Gastroesophageal sphincter (tissue), 4 donors: ENCODE data around the gene QKI. TPM values are rescaled to one million over a fixed set of nuclear protein-coding genes. Genes with fewer than 3 reads are reported as not detected.

Source experiments
- ATAC-seq: fragments of 150-250 bp; one replicate; pipeline ENCODE4 v1.9.1; 2016; ENCODE audit warnings: mild to moderate bottlenecking, moderate library complexity
- H3K27ac ChIP-seq, 4 donors: fragments of 200-600 bp; sonication (generic) in 3 of 4; 1 replicate in 3 of 4; 2 replicates in 1 of 4; pipeline ENCODE4 v1.5.1; 2016 to 2019
- H3K27me3 ChIP-seq: fragments of 200-600 bp; sonication (generic); one replicate; pipeline ENCODE4 v1.5.1; 2019
- H3K36me3 ChIP-seq, 2 donors: fragments of 200-600 bp; sonication (generic); one replicate each; pipeline ENCODE4 v1.5.1; 2019; ENCODE audit warnings: control low read depth in 1 of 2
- H3K4me1 ChIP-seq, 3 donors: fragments of 200-600 bp; sonication (generic); 1 replicate in 2 of 3; 2 replicates in 1 of 3; pipeline ENCODE4 v1.5.1; 2016 to 2019; ENCODE audit warnings: control low read depth in 2 of 3
- H3K4me3 ChIP-seq, 2 donors: fragments of 200-600 bp; sonication (generic); one replicate each; pipeline ENCODE4 v1.5.1; 2019; ENCODE audit warnings: mild to moderate bottlenecking in 1 of 2, moderate library complexity in 1 of 2
- H3K9me3 ChIP-seq, 3 donors: fragments of 200-600 bp; sonication (generic); one replicate each; pipeline ENCODE4 v1.5.1; 2017 to 2019; ENCODE audit warnings: control low read depth in 2 of 3
- CTCF ChIP-seq, 4 experiments: fragments of 200-600 bp in 2 of 4; fragments of 450-650 bp in 2 of 4; sonication (generic) in 1 of 4; IDR thresholded peaks; one replicate each; pipeline ENCODE4 v1.5.1; 2017 to 2019; ENCODE audit warnings: antibody characterized with exemption in 4 of 4, mild to moderate bottlenecking in 2 of 4, moderate library complexity in 2 of 4
- EP300 ChIP-seq: sonication (generic); formaldehyde crosslinking; IDR thresholded peaks from one replicate; pipeline ENCODE4 v1.6.1; 2017; ENCODE audit warnings: antibody characterized with exemption, mild to moderate bottlenecking
- POLR2A ChIP-seq, 2 donors: fragments of 450-650 bp; IDR thresholded peaks; one replicate each; pipeline ENCODE4 v1.6.1; 2017; ENCODE audit warnings: antibody characterized with exemption in 2 of 2, mild to moderate bottlenecking in 2 of 2, moderate library complexity in 1 of 2
- POLR2AphosphoS5 ChIP-seq: sonication (generic); formaldehyde crosslinking; IDR thresholded peaks from one replicate; pipeline ENCODE4 v1.6.1; 2017; ENCODE audit warnings: antibody characterized with exemption
- WGBS, 2 donors: methylation state at CpG; one replicate each; pipeline ENCODE4 v1.1.5; 2018; ENCODE audit warnings: low coverage in 1 of 2; 5-methylcytosine and 5-hydroxymethylcytosine counted together
- total RNA-seq, 4 donors: library from RNA; depleted of rRNA; stranded (reverse); fragments of >200 nt; gene quantifications; one replicate each; pipeline ENCODE4 v1.1.0, GENCODE V29; 2016

The QKI gene
- total RNA-seq, 4 donors from 2014 or later: 170 to 249 (median 227) TPM

GRCh38 chr6:163369628-163370365, 44.7 kb upstream of the QKI start:
- Histone ChIP-seq H3K36me3 (no peaks in the 10 kb centered on the region), H3K27ac (no peak overlapping the region), H3K27me3 (no peaks in the 10 kb centered on the region), H3K9me3 (no peaks in the 10 kb centered on the region), H3K4me1 (no peaks in the 10 kb centered on the region), H3K4me3 (no peak overlapping the region)
- 83 to 91% methylated on average over 4 to 15 of the region's 15 CpGs for WGBS, 2 donors
- TF ChIP-seq POLR2AphosphoS5 (no peak), CTCF (IDR thresholded peaks at IDR 0.05) (no peak), EP300 (no peak), POLR2A (IDR thresholded peaks at IDR 0.05) (no peak)
- no peak for ATAC-seq

DNA sequence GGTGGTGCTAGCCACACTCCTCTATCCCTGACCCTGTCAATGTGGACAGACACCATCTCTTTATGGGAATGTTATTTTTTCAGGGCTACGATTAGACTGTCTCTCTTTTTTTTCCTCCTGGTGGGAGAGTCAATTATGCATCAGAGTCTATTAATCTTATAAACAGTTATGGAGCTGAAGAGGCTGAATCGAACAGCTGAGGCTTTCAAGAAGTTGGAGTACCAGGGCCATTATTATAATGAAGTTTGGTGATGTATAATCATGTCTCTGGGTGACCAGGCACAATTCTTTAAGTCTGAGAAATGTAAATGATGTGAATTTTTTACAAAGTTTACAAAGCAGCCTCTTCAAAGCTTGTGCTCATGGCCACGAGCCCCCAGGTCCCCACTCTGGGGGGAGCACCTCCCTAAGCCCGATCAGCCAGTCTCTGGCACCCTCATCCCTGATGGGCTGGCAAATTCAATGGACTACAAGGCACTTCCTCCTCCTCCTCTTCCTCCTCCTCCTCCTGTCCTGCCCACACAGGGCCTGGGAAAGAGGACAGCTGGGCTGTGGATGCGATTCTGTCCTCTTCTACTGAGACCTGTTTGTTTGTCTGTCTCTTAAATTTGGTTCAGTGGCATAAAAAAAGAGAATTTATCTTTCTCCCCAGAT, 43.9 kb upstream of the QKI start:
- Histone ChIP-seq H3K27me3 (no peaks in the 10 kb centered on the region), H3K9me3 (no peaks in the 10 kb centered on the region), H3K4me3 (no peak overlapping the region), H3K27ac (no peak overlapping the region), H3K4me1 (no peaks in the 10 kb centered on the region), H3K36me3 (no peaks in the 10 kb centered on the region)
- TF ChIP-seq POLR2AphosphoS5 (no peak), POLR2A (IDR thresholded peaks at IDR 0.05) (no peak), EP300 (no peak), CTCF (IDR thresholded peaks at IDR 0.05) (no peak)
- WGBS, 2 donors: 43 to 46% methylated on average over 1 to 4 of the region's 5 CpGs
- no peak for ATAC-seq

- ATAC-seq: no peak
- no peaks in the 10 kb centered on the region for H3K27me3 ChIP-seq
- H3K27ac ChIP-seq: no peak overlapping the region
- no peaks in the 10 kb centered on the region for H3K36me3 ChIP-seq
- H3K4me3 ChIP-seq: no peak overlapping the region
- H3K4me1 ChIP-seq: no peaks in the 10 kb centered on the region
- H3K9me3 ChIP-seq: no peaks in the 10 kb centered on the region
- TF ChIP-seq EP300 (no peak), POLR2AphosphoS5 (no peak), POLR2A (IDR thresholded peaks at IDR 0.05) (no peak), CTCF (IDR thresholded peaks at IDR 0.05) (no peak)
- WGBS, 2 donors: 54 to 55% methylated on average over 2 of the region's 2 CpGs
These were observed 43.4 kb upstream of the QKI start for GRCh38 chr6:163371129-163371528.

DNA sequence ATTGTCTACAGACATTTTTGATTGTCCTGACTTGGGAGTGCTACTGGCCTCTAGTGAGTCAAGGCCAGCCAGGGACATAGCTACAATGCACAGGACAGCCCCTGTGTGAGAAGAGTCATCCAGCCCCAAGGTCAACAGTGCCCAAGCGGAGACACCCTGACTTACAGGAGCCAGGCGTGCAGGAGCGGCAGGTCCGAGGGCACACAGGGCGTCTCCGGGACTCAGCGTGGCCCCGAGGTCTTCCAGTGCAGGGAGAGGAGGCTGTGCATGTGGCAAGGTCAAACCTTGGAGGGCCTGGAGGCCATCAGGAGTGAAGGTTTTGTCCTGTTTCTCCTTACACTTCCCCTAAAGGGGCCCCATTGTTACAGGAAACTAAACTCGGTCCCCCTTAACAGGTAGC, 41.3 kb upstream of the QKI start:
- Histone ChIP-seq H3K9me3 (no peaks in the 10 kb centered on the region), H3K36me3 (no peaks in the 10 kb centered on the region), H3K27ac (no peak overlapping the region), H3K4me3 (no peak overlapping the region), H3K27me3 (no peaks in the 10 kb centered on the region), H3K4me1 (no peaks in the 10 kb centered on the region)
- no peak for ATAC-seq
- WGBS, 2 donors: 29 to 85% methylated on average over 1 to 4 of the region's 9 CpGs
- no peak for TF ChIP-seq CTCF (IDR thresholded peaks at IDR 0.05)
- TF ChIP-seq POLR2A (IDR thresholded peaks at IDR 0.05): no peak

DNA sequence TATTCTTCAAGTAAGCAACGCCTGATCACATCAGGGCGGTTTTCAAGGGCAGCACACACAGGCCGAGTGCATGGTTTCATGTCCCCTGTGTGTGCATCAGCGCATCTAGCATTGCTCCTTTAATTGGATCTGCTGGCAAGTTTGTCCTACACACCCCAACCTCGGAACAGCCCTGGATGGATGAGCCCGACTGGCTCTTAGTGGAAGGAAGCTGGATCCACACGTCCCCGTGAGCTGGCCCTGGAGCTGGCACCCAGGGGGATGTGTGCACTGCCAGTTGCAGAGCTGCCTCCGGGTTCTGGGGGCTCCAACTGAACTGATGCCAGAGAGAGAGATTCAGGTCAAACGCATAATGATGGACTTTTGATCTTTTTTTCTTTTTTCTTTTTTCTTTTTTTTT, 39.2 kb upstream of the QKI start:
- H3K4me1 ChIP-seq: no peaks in the 10 kb centered on the region
- 84 to 93% methylated on average over 3 to 6 of the region's 10 CpGs for WGBS, 2 donors
- no peaks in the 10 kb centered on the region for H3K27me3 ChIP-seq
- no peak for ATAC-seq
- H3K9me3 ChIP-seq: no peaks in the 10 kb centered on the region
- no peaks in the 10 kb centered on the region for H3K36me3 ChIP-seq
- TF ChIP-seq CTCF (IDR thresholded peaks at IDR 0.05) (no peak), EP300 (no peak), POLR2A (IDR thresholded peaks at IDR 0.05) (no peak), POLR2AphosphoS5 (no peak)
- no peak overlapping the region for H3K27ac ChIP-seq
- no peak overlapping the region for H3K4me3 ChIP-seq
